ENCODE data around the gene PARD6A. TPM values are rescaled to one million over a fixed set of nuclear protein-coding genes. Genes with fewer than 3 reads are reported as not detected.

Gene PARD6A
- total and polyA plus RNA-seq, 2 of the 4 experiments (the other 2 are of a cell fraction): 0.36 to 0.55 TPM

DNA sequence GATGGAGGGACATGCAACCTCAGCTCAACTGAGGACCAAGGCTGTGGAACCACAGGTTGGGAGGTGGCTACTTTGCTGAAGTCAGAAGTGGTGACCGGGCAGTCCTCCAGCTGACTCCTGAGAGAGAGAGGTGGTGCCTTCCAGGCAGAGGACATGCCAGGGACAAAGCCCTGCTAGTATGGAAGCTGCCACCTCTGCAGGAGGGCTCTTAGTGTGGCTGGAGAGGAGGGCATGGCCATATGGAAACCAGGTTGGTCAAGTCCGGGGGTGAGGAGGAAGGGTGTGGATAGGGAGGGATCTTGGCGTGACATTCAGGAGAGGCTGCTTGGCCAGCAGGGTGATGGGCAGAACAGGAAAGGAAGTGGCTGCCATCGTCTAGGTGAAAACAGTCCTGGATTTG, 11.5 kb downstream of the PARD6A start:
- dilution Hi-C loops (cut with HindIII; ENCODE audit: low sequenced_read_pairs, unreplicated experiment) (no loop called here), intact Hi-C loops (cut with micrococcal nuclease) (loop anchor here (1.0 to 10.0 kb wide), 4 partner anchors 135 to 362 kb away; partner anchors contain the start of genes RANBP10 and TSNAXIP1), in situ Hi-C loops (cut with MboI; ENCODE audit: low sequenced_read_pairs) (loop anchor here (5.0 kb wide), 1 partner anchor 255 kb away; no protein-coding TSS in a partner anchor)
- ATAC-seq (ENCODE audit: low read depth) (no peak), DNase-seq (no peak)
- no peak overlapping the region for H2AK9ac ChIP-seq (replicated peaks; ENCODE audit: low read depth, low read length, poor library complexity)
- H3K56ac ChIP-seq (ENCODE audit: extremely low read depth, insufficient read depth, low read length): no peak overlapping the region
- POLR2A ChIA-PET (ENCODE audit: unreplicated experiment): interaction anchor here (0.7 kb wide), 1 partner anchor 134 kb away, joined by 4 read pairs; the partner anchor contains the start of gene TSNAXIP1
- no peak for TF ChIP-seq BHLHE40 (IDR thresholded peaks at IDR 0.05; ENCODE audit: low read depth, low read length)
- TF ChIP-seq, protein P1, sequence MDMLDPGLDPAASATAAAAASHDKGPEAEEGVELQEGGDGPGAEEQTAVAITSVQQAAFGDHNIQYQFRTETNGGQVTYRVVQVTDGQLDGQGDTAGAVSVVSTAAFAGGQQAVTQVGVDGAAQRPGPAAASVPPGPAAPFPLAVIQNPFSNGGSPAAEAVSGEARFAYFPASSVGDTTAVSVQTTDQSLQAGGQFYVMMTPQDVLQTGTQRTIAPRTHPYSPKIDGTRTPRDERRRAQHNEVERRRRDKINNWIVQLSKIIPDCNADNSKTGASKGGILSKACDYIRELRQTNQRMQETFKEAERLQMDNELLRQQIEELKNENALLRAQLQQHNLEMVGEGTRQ (IDR thresholded peaks at IDR 0.05; ENCODE audit: low read depth, low read length): no peak
- TF ChIP-seq CEBPB (IDR thresholded peaks at IDR 0.05; ENCODE audit: low read depth, low read length): no peak
- TF ChIP-seq RFX5 (IDR thresholded peaks at IDR 0.05; ENCODE audit: low read depth, low read length): no peak
- no peak for TF ChIP-seq RCOR1 (IDR thresholded peaks at IDR 0.05; ENCODE audit: insufficient replicate concordance, low read length)
- no peak for TF ChIP-seq MXI1 (IDR thresholded peaks at IDR 0.05; ENCODE audit: borderline replicate concordance, low read depth, low read length)
- no peak for TF ChIP-seq FOS (IDR thresholded peaks at IDR 0.05; ENCODE audit: low read depth, low read length)
- TF ChIP-seq, protein P2, sequence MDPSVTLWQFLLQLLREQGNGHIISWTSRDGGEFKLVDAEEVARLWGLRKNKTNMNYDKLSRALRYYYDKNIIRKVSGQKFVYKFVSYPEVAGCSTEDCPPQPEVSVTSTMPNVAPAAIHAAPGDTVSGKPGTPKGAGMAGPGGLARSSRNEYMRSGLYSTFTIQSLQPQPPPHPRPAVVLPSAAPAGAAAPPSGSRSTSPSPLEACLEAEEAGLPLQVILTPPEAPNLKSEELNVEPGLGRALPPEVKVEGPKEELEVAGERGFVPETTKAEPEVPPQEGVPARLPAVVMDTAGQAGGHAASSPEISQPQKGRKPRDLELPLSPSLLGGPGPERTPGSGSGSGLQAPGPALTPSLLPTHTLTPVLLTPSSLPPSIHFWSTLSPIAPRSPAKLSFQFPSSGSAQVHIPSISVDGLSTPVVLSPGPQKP (IDR thresholded peaks at IDR 0.05; ENCODE audit: borderline replicate concordance, low read depth, low read length): no peak
- TF ChIP-seq CHD1 (IDR thresholded peaks at IDR 0.05; ENCODE audit: low read depth, low read length): no peak
- TF ChIP-seq SMC3 (IDR thresholded peaks at IDR 0.05; ENCODE audit: low read depth, low read length): no peak
- no peak overlapping the region for H2AK5ac ChIP-seq (ENCODE audit: low read depth, low read length)
- H4K8ac ChIP-seq (ENCODE audit: low read depth in 2 of 2, low read length in 2 of 2): no peak overlapping the region
- CTCF ChIA-PET: interaction anchor here (0.6 to 1.8 kb wide), 5 partner anchors 10 to 187 kb away, joined by 3 to 7 read pairs (median 4); partner anchors contain the start of gene GFOD2
- peaks cover 4% of the 10 kb centered on the region for H3K4me1 ChIP-seq (ENCODE audit: control insufficient read depth, insufficient read depth, low read length)
- no peak overlapping the region for H4K91ac ChIP-seq (ENCODE audit: insufficient read depth, low read depth, low read length)
- no peak overlapping the region for H2AFZ ChIP-seq (replicated peaks; ENCODE audit: low read length, poor library complexity)
- H4K20me1 ChIP-seq (ENCODE audit: insufficient read depth, low read length): 0 out of 2 replicates have a peak, but pooled peaks cover 6% of the 10 kb centered on the region
- no peak overlapping the region for H2BK20ac ChIP-seq (ENCODE audit: low read depth, low read length)
- 0 out of 4 replicates have a peak, but pooled peaks cover 0 to 4% of the 10 kb centered on the region in 2 experiments for H3K79me1 ChIP-seq (ENCODE audit: low read depth in 1 of 2, low read length in 2 of 2)
- 49% methylated on average over 3 of the region's 4 CpGs; no CpG with 5 or more reads in 1 of the 2 experiments for WGBS, 2 experiments (ENCODE audit: extremely low coverage in 2 of 2, insufficient read length in 1 of 2)
- no peaks in the 10 kb centered on the region for H3K9me3 ChIP-seq (ENCODE audit: control insufficient read depth, insufficient read depth, low read length)
- no peaks in the 10 kb centered on the region for H3K9me1 ChIP-seq (ENCODE audit: insufficient read depth, low read length)
- H3K23ac ChIP-seq (ENCODE audit: low read depth, low read length): no peak overlapping the region
- H3K4me2 ChIP-seq (ENCODE audit: low read depth, low read length): no peak overlapping the region
- H2BK5ac ChIP-seq (ENCODE audit: low read depth, low read length, poor library complexity, severe bottlenecking): no peak overlapping the region
- H3K4ac ChIP-seq (ENCODE audit: low read depth, low read length): no peak overlapping the region
- no peak overlapping the region for H3K9ac ChIP-seq (ENCODE audit: low read depth, low read length)
- no peak overlapping the region for H3K4me3 ChIP-seq (ENCODE audit: insufficient read depth, low read depth, low read length)
- H3K18ac ChIP-seq (ENCODE audit: low read depth, low read length): no peak overlapping the region
- no peak overlapping the region for H3K14ac ChIP-seq (replicated peaks; ENCODE audit: low read depth, low read length)
- no peaks in the 10 kb centered on the region for H3K27me3 ChIP-seq (ENCODE audit: control insufficient read depth, insufficient read depth, low read length)
- no TSS peak for BruUV-seq (replicated peaks)
- H2BK15ac ChIP-seq (ENCODE audit: low read depth, low read length): no peak overlapping the region
- peaks cover 8% of the 10 kb centered on the region; the same call in 1 of the 2 replicates for H3K36me3 ChIP-seq (ENCODE audit: control insufficient read depth, insufficient read depth, low read length)
- no peak overlapping the region for H2BK120ac ChIP-seq (ENCODE audit: low read depth, low read length)
- no peak overlapping the region for H3K27ac ChIP-seq (ENCODE audit: insufficient read depth, low read length)
- H4K5ac ChIP-seq (ENCODE audit: low read depth, low read length): no peak overlapping the region

Measured in IMR-90 (cell line).